HUES64 (cell line): Measurements from ENCODE around the gene ROBO4.

Experiments used
- H3K27ac ChIP-seq: 2 replicates; pipeline ENCODE4 v1.7.0; 2013; ENCODE audit warnings: low read depth, low read length, inconsistent platforms
- H3K27me3 ChIP-seq: 2 replicates; pipeline ENCODE4 v1.6.1; 2013; ENCODE audit warnings: mild to moderate bottlenecking, low read length; ENCODE audit not compliant: insufficient read depth
- H3K36me3 ChIP-seq: 2 replicates; pipeline ENCODE4 v1.6.1; 2013; ENCODE audit warnings: mild to moderate bottlenecking, low read length; ENCODE audit not compliant: insufficient read depth
- H3K4me1 ChIP-seq: 2 replicates; pipeline ENCODE4 v1.6.1; 2013; ENCODE audit warnings: mild to moderate bottlenecking, low read length, moderate library complexity; ENCODE audit not compliant: insufficient read depth
- H3K4me3 ChIP-seq: 2 replicates; pipeline ENCODE4 v1.5.1; 2013; ENCODE audit warnings: mild to moderate bottlenecking, low read length, moderate library complexity
- H3K9ac ChIP-seq: 2 replicates; pipeline ENCODE4 v1.6.1; 2013; ENCODE audit warnings: mild to moderate bottlenecking, low read depth, low read length
- H3K9me3 ChIP-seq: 2 replicates; pipeline ENCODE4 v1.6.1; 2013; ENCODE audit warnings: low read depth, low read length; ENCODE audit not compliant: insufficient read depth
- WGBS: fragments of 150-250, 120-280 bp; methylation state at CpG from one replicate; pipeline ENCODE4 v1.1.7; 2013; ENCODE audit warnings: missing lambda C conversion rate; 5-methylcytosine and 5-hydroxymethylcytosine counted together

ROBO4 gene

GRCh38 chr11:124837491-124837856 is 60.2 kb downstream of the ROBO4 start:
- Histone ChIP-seq H3K4me3 (no peak overlapping the region), H3K9ac (no peak overlapping the region), H3K36me3 (no peaks in the 10 kb centered on the region), H3K27ac (no peak overlapping the region), H3K4me1 (peaks cover 4% of the 10 kb centered on the region; the same call in 1 of the 2 replicates), H3K27me3 (peaks cover 72% of the 10 kb centered on the region), H3K9me3 (no peaks in the 10 kb centered on the region)
- WGBS, result 21% methylated on average over 3 of the region's 3 CpGs

DNA sequence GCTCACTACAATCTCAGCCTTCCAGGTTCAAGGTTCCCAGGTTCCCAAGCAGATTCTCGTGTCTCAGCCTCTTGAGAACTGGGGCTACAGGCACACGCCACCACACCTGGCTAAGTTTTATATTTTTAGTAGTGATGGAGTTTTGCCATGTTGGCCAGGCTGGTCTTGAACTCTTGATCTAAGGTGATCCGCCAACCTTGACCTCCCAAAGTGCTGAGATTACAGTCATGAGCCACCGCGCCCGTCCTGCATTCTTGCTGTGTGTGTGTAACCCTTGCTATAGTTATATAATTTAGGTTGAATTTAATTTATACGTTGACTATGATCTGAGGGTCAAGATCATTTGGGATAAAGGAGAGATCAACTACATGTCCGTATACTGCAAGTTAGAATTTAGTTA is 61.7 kb downstream of the ROBO4 start:
- Histone ChIP-seq H3K27ac (no peak overlapping the region), H3K4me3 (no peak overlapping the region), H3K27me3 (peaks cover 65% of the 10 kb centered on the region), H3K4me1 (peaks cover 3% of the 10 kb centered on the region; the same call in 1 of the 2 replicates), H3K36me3 (no peaks in the 10 kb centered on the region), H3K9me3 (no peaks in the 10 kb centered on the region), H3K9ac (no peak overlapping the region)
- 93% methylated on average over 8 of the region's 8 CpGs for WGBS

- Histone ChIP-seq H3K27me3 (peaks cover 53% of the 10 kb centered on the region), H3K36me3 (no peaks in the 10 kb centered on the region), H3K9ac (no peak overlapping the region), H3K9me3 (no peaks in the 10 kb centered on the region), H3K27ac (no peak overlapping the region), H3K4me1 (peaks cover 3% of the 10 kb centered on the region; the same call in 1 of the 2 replicates), H3K4me3 (no peak overlapping the region)
- WGBS, result 69% methylated on average over 2 of the region's 3 CpGs
Observed at GRCh38 chr11:124834526-124835180, 63.0 kb downstream of the ROBO4 start.
